Measurements from ENCODE around the gene ACOT11.

ACOT11 gene

GRCh38 chr1:54581621-54582035 is 33.6 kb downstream of the ACOT11 start:
- Histone ChIP-seq H3K36me3 (ENCODE audit: insufficient read depth, low read length) (no peaks in the 10 kb centered on the region), H3K4me3 (ENCODE audit: low read length) (no peak overlapping the region), H3K4me1 (ENCODE audit: control insufficient read depth, insufficient read depth, low read length) (peaks cover 11% of the 10 kb centered on the region), H3K9ac (ENCODE audit: low read depth, low read length) (peak overlapping the region; percentile 42), H3K9me3 (replicated peaks; ENCODE audit: low read length) (no peaks in the 10 kb centered on the region), H3K27me3 (ENCODE audit: control insufficient read depth, insufficient read depth, low read length) (peaks cover 8% of the 10 kb centered on the region), H3K4me2 (ENCODE audit: low read length) (no peak overlapping the region)

GRCh38 chr1:54582566-54583306 is 34.7 kb downstream of the ACOT11 start:
- Histone ChIP-seq H3K9ac (ENCODE audit: low read depth, low read length) (no peak overlapping the region), H3K27me3 (ENCODE audit: control insufficient read depth, insufficient read depth, low read length) (peaks cover 8% of the 10 kb centered on the region), H3K4me1 (ENCODE audit: control insufficient read depth, insufficient read depth, low read length) (peaks cover 11% of the 10 kb centered on the region), H3K4me3 (ENCODE audit: low read length) (no peak overlapping the region), H3K9me3 (replicated peaks; ENCODE audit: low read length) (no peaks in the 10 kb centered on the region), H3K4me2 (ENCODE audit: low read length) (no peak overlapping the region), H3K36me3 (ENCODE audit: insufficient read depth, low read length) (no peaks in the 10 kb centered on the region)

- H3K4me1 ChIP-seq (ENCODE audit: control insufficient read depth, insufficient read depth, low read length), result peaks cover 11% of the 10 kb centered on the region
- no peak overlapping the region for H3K4me2 ChIP-seq (ENCODE audit: low read length)
- no peaks in the 10 kb centered on the region for H3K9me3 ChIP-seq (replicated peaks; ENCODE audit: low read length)
- H3K9ac ChIP-seq (ENCODE audit: low read depth, low read length), result no peak overlapping the region
- no peaks in the 10 kb centered on the region for H3K36me3 ChIP-seq (ENCODE audit: insufficient read depth, low read length)
- H3K4me3 ChIP-seq (ENCODE audit: low read length), result no peak overlapping the region
- H3K27me3 ChIP-seq (ENCODE audit: control insufficient read depth, insufficient read depth, low read length), result peaks cover 8% of the 10 kb centered on the region
Observed at GRCh38 chr1:54583307-54583686, 35.3 kb downstream of the ACOT11 start.

- no peak overlapping the region for H3K4me3 ChIP-seq (ENCODE audit: low read length)
- peaks cover 11% of the 10 kb centered on the region for H3K4me1 ChIP-seq (ENCODE audit: control insufficient read depth, insufficient read depth, low read length)
- H3K9me3 ChIP-seq (replicated peaks; ENCODE audit: low read length), result no peaks in the 10 kb centered on the region
- H3K36me3 ChIP-seq (ENCODE audit: insufficient read depth, low read length), result no peaks in the 10 kb centered on the region
- H3K4me2 ChIP-seq (ENCODE audit: low read length), result no peak overlapping the region
- peaks cover 8% of the 10 kb centered on the region for H3K27me3 ChIP-seq (ENCODE audit: control insufficient read depth, insufficient read depth, low read length)
- H3K9ac ChIP-seq (ENCODE audit: low read depth, low read length), result no peak overlapping the region
Observed at GRCh38 chr1:54583871-54584270, 35.8 kb downstream of the ACOT11 start.

- Histone ChIP-seq H3K36me3 (ENCODE audit: insufficient read depth, low read length) (no peaks in the 10 kb centered on the region), H3K4me3 (ENCODE audit: low read length) (no peak overlapping the region), H3K9me3 (replicated peaks; ENCODE audit: low read length) (no peaks in the 10 kb centered on the region), H3K9ac (ENCODE audit: low read depth, low read length) (no peak overlapping the region), H3K4me2 (ENCODE audit: low read length) (no peak overlapping the region), H3K4me1 (ENCODE audit: control insufficient read depth, insufficient read depth, low read length) (peaks cover 11% of the 10 kb centered on the region), H3K27me3 (ENCODE audit: control insufficient read depth, insufficient read depth, low read length) (peaks cover 8% of the 10 kb centered on the region)
Observed at GRCh38 chr1:54584575-54584974, 36.5 kb downstream of the ACOT11 start.

GRCh38 chr1:54585181-54586066 is 37.4 kb downstream of the ACOT11 start:
- no peaks in the 10 kb centered on the region for H3K36me3 ChIP-seq (ENCODE audit: insufficient read depth, low read length)
- no peak overlapping the region for H3K4me2 ChIP-seq (ENCODE audit: low read length)
- H3K9ac ChIP-seq (ENCODE audit: low read depth, low read length), result no peak overlapping the region
- H3K27me3 ChIP-seq (ENCODE audit: control insufficient read depth, insufficient read depth, low read length), result peaks cover 8% of the 10 kb centered on the region
- H3K4me3 ChIP-seq (ENCODE audit: low read length), result no peak overlapping the region
- peaks cover 11% of the 10 kb centered on the region for H3K4me1 ChIP-seq (ENCODE audit: control insufficient read depth, insufficient read depth, low read length)
- H3K9me3 ChIP-seq (replicated peaks; ENCODE audit: low read length), result no peaks in the 10 kb centered on the region

GRCh38 chr1:54588377-54588776 is 40.3 kb downstream of the ACOT11 start:
- H3K4me2 ChIP-seq (ENCODE audit: low read length), result no peak overlapping the region
- H3K27me3 ChIP-seq (ENCODE audit: control insufficient read depth, insufficient read depth, low read length), result peaks cover 3% of the 10 kb centered on the region
- no peaks in the 10 kb centered on the region for H3K36me3 ChIP-seq (ENCODE audit: insufficient read depth, low read length)
- no peak overlapping the region for H3K4me3 ChIP-seq (ENCODE audit: low read length)
- H3K9ac ChIP-seq (ENCODE audit: low read depth, low read length), result no peak overlapping the region
- H3K9me3 ChIP-seq (replicated peaks; ENCODE audit: low read length), result no peaks in the 10 kb centered on the region
- H3K4me1 ChIP-seq (ENCODE audit: control insufficient read depth, insufficient read depth, low read length), result no peaks in the 10 kb centered on the region

- Histone ChIP-seq H3K9ac (ENCODE audit: low read depth, low read length) (no peak overlapping the region), H3K36me3 (ENCODE audit: insufficient read depth, low read length) (no peaks in the 10 kb centered on the region), H3K9me3 (replicated peaks; ENCODE audit: low read length) (no peaks in the 10 kb centered on the region), H3K4me2 (ENCODE audit: low read length) (no peak overlapping the region), H3K27me3 (ENCODE audit: control insufficient read depth, insufficient read depth, low read length) (no peaks in the 10 kb centered on the region), H3K4me1 (ENCODE audit: control insufficient read depth, insufficient read depth, low read length) (no peaks in the 10 kb centered on the region), H3K4me3 (ENCODE audit: low read length) (no peak overlapping the region)
Observed at GRCh38 chr1:54591127-54591756, 43.2 kb downstream of the ACOT11 start.

GRCh38 chr1:54593571-54594160 is 45.6 kb downstream of the ACOT11 start:
- Histone ChIP-seq H3K27me3 (ENCODE audit: control insufficient read depth, insufficient read depth, low read length) (no peaks in the 10 kb centered on the region), H3K9me3 (replicated peaks; ENCODE audit: low read length) (no peaks in the 10 kb centered on the region), H3K4me1 (ENCODE audit: control insufficient read depth, insufficient read depth, low read length) (no peaks in the 10 kb centered on the region), H3K4me2 (ENCODE audit: low read length) (no peak overlapping the region), H3K36me3 (ENCODE audit: insufficient read depth, low read length) (no peaks in the 10 kb centered on the region), H3K4me3 (ENCODE audit: low read length) (no peak overlapping the region), H3K9ac (ENCODE audit: low read depth, low read length) (no peak overlapping the region)

- Histone ChIP-seq H3K4me2 (ENCODE audit: low read length) (no peak overlapping the region), H3K4me1 (ENCODE audit: control insufficient read depth, insufficient read depth, low read length) (no peaks in the 10 kb centered on the region), H3K27me3 (ENCODE audit: control insufficient read depth, insufficient read depth, low read length) (no peaks in the 10 kb centered on the region), H3K9ac (ENCODE audit: low read depth, low read length) (no peak overlapping the region), H3K4me3 (ENCODE audit: low read length) (no peak overlapping the region), H3K36me3 (ENCODE audit: insufficient read depth, low read length) (no peaks in the 10 kb centered on the region), H3K9me3 (replicated peaks; ENCODE audit: low read length) (no peaks in the 10 kb centered on the region)
Observed at GRCh38 chr1:54594463-54594862, 46.4 kb downstream of the ACOT11 start.

- Histone ChIP-seq H3K4me1 (ENCODE audit: control insufficient read depth, insufficient read depth, low read length) (no peaks in the 10 kb centered on the region), H3K27me3 (ENCODE audit: control insufficient read depth, insufficient read depth, low read length) (no peaks in the 10 kb centered on the region), H3K4me3 (ENCODE audit: low read length) (no peak overlapping the region), H3K9ac (ENCODE audit: low read depth, low read length) (no peak overlapping the region), H3K9me3 (replicated peaks; ENCODE audit: low read length) (no peaks in the 10 kb centered on the region), H3K36me3 (ENCODE audit: insufficient read depth, low read length) (no peaks in the 10 kb centered on the region), H3K4me2 (ENCODE audit: low read length) (no peak overlapping the region)
Observed at GRCh38 chr1:54595956-54596498, 48.0 kb downstream of the ACOT11 start.
